ENCODE data around the gene CELA3B. TPM values are rescaled to one million over a fixed set of nuclear protein-coding genes. Genes with fewer than 3 reads are reported as not detected.
A peak's percentile ranks its signal among the peaks of the same experiment; 100 is the strongest.
"Not testable (repeated sequence)": the region's sequence is repeated elsewhere in the genome, so short reads cannot be mapped to it uniquely, and the experiment has no call there.

CELA3B gene
- total RNA-seq, 1 experiment from 2014 or later, result 3.4 TPM

GRCh38 chr1:22001409-22001808, 24.6 kb downstream of the CELA3B start, which contains the start of gene CELA3A:
CELA3A (plus strand) TSS chr1:22001657; CDS start chr1:22001675, 18 bp downstream.
- DNase-seq (ENCODE audit: low read depth, low spot score) (no peak), ATAC-seq (no peak)
- POLR2A ChIA-PET, result no interaction called here
- TF ChIP-seq POLR2AphosphoS5 (IDR thresholded peaks at IDR 0.05; ENCODE audit: low read depth, low read length), result no peak
- TF ChIP-seq, protein P1, sequence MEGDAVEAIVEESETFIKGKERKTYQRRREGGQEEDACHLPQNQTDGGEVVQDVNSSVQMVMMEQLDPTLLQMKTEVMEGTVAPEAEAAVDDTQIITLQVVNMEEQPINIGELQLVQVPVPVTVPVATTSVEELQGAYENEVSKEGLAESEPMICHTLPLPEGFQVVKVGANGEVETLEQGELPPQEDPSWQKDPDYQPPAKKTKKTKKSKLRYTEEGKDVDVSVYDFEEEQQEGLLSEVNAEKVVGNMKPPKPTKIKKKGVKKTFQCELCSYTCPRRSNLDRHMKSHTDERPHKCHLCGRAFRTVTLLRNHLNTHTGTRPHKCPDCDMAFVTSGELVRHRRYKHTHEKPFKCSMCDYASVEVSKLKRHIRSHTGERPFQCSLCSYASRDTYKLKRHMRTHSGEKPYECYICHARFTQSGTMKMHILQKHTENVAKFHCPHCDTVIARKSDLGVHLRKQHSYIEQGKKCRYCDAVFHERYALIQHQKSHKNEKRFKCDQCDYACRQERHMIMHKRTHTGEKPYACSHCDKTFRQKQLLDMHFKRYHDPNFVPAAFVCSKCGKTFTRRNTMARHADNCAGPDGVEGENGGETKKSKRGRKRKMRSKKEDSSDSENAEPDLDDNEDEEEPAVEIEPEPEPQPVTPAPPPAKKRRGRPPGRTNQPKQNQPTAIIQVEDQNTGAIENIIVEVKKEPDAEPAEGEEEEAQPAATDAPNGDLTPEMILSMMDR (IDR thresholded peaks at IDR 0.05), result no peak
- TF ChIP-seq, protein P2, sequence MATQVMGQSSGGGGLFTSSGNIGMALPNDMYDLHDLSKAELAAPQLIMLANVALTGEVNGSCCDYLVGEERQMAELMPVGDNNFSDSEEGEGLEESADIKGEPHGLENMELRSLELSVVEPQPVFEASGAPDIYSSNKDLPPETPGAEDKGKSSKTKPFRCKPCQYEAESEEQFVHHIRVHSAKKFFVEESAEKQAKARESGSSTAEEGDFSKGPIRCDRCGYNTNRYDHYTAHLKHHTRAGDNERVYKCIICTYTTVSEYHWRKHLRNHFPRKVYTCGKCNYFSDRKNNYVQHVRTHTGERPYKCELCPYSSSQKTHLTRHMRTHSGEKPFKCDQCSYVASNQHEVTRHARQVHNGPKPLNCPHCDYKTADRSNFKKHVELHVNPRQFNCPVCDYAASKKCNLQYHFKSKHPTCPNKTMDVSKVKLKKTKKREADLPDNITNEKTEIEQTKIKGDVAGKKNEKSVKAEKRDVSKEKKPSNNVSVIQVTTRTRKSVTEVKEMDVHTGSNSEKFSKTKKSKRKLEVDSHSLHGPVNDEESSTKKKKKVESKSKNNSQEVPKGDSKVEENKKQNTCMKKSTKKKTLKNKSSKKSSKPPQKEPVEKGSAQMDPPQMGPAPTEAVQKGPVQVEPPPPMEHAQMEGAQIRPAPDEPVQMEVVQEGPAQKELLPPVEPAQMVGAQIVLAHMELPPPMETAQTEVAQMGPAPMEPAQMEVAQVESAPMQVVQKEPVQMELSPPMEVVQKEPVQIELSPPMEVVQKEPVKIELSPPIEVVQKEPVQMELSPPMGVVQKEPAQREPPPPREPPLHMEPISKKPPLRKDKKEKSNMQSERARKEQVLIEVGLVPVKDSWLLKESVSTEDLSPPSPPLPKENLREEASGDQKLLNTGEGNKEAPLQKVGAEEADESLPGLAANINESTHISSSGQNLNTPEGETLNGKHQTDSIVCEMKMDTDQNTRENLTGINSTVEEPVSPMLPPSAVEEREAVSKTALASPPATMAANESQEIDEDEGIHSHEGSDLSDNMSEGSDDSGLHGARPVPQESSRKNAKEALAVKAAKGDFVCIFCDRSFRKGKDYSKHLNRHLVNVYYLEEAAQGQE (IDR thresholded peaks at IDR 0.05; ENCODE audit: insufficient read depth in 1 of 2, low read depth in 2 of 2, low read length in 1 of 2), result no peak
- TF ChIP-seq SIN3A (IDR thresholded peaks at IDR 0.05; ENCODE audit: borderline replicate concordance, insufficient read depth, low read depth, low read length), result no peak
- no peak for TF ChIP-seq TCF7L2 (IDR thresholded peaks at IDR 0.05; ENCODE audit: low read depth, low read length)
- no peak within 1 kb of the TSS; the same call in 1 of the 2 replicates for H3K27ac ChIP-seq (ENCODE audit: low read length)
- no peaks in the 10 kb centered on the region for H3K9me3 ChIP-seq (ENCODE audit: control insufficient read depth, insufficient read depth, low read depth, low read length)
- H3K4me3 ChIP-seq (ENCODE audit: low read depth in 2 of 2, low read length in 2 of 2), result no peak within 1 kb of the TSS
- H3K27me3 ChIP-seq (ENCODE audit: control insufficient read depth, insufficient read depth, low read length), result no peaks in the 10 kb centered on the region
- H3K36me3 ChIP-seq (ENCODE audit: control insufficient read depth, insufficient read depth, low read length), result no peaks in the 10 kb centered on the region
- intact Hi-C loops (cut with micrococcal nuclease; ENCODE audit: unreplicated experiment), result no loop called here
- BruUV-seq (replicated peaks), result no TSS peak
- peaks cover 2% of the 10 kb centered on the region; the same call in 1 of the 2 replicates for H3K4me1 ChIP-seq (ENCODE audit: control insufficient read depth, insufficient read depth, low read length)
- CTCF ChIA-PET, result no interaction called here
- in situ Hi-C loops (cut with HindIII; ENCODE audit: low pct_unique_long_range_greater_than_20kb, low sequenced_read_pairs), result no loop called here

- H3K4me1 ChIP-seq (ENCODE audit: control insufficient read depth, insufficient read depth, low read length); intact Hi-C loops (cut with micrococcal nuclease; ENCODE audit: unreplicated experiment); DNase-seq (ENCODE audit: low read depth, low spot score); H3K9me3 ChIP-seq (ENCODE audit: control insufficient read depth, insufficient read depth, low read depth, low read length); H3K4me3 ChIP-seq (ENCODE audit: low read depth in 2 of 2, low read length in 2 of 2); BruUV-seq (replicated peaks); POLR2A ChIA-PET; H3K27me3 ChIP-seq (ENCODE audit: control insufficient read depth, insufficient read depth, low read length); ATAC-seq; H3K36me3 ChIP-seq (ENCODE audit: control insufficient read depth, insufficient read depth, low read length); H3K27ac ChIP-seq (ENCODE audit: low read length); in situ Hi-C loops (cut with HindIII; ENCODE audit: low pct_unique_long_range_greater_than_20kb, low sequenced_read_pairs): not testable (repeated sequence)
- CTCF ChIA-PET, result interaction anchor here (0.5 kb wide), 1 partner anchor 37 kb away, joined by 3 read pairs; no protein-coding TSS in a partner anchor
Observed at GRCh38 chr1:22002461-22002860, 25.6 kb downstream of the CELA3B start.

- POLR2A ChIA-PET; H3K36me3 ChIP-seq (ENCODE audit: control insufficient read depth, insufficient read depth, low read length); BruUV-seq (replicated peaks); H3K27ac ChIP-seq (ENCODE audit: low read length); ATAC-seq; CTCF ChIA-PET; H3K4me3 ChIP-seq (ENCODE audit: low read depth in 2 of 2, low read length in 2 of 2); intact Hi-C loops (cut with micrococcal nuclease; ENCODE audit: unreplicated experiment); H3K27me3 ChIP-seq (ENCODE audit: control insufficient read depth, insufficient read depth, low read length); in situ Hi-C loops (cut with HindIII; ENCODE audit: low pct_unique_long_range_greater_than_20kb, low sequenced_read_pairs); H3K9me3 ChIP-seq (ENCODE audit: control insufficient read depth, insufficient read depth, low read depth, low read length); H3K4me1 ChIP-seq (ENCODE audit: control insufficient read depth, insufficient read depth, low read length); DNase-seq (ENCODE audit: low read depth, low spot score): not testable (repeated sequence)
Observed at GRCh38 chr1:22002875-22003274, 26.1 kb downstream of the CELA3B start.

DNA sequence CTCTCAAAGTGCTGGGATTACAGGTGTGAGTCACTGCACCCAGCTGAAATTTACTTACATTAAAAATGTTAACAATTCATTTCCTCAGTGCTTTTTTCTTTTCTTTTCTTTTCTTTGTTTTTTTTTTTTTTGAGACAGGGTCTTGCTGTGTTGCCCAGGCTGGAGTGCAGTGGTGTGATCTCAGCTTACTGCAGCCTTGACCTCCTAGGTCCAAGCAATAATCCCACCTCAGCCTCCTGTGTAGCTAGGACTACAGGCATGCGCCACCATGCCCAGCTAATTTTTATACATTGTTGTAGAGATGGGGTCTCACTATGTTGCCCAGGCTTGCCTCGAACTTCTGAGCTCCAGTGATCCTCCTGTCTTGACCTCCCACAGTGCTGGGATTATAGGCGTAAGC, 27.1 kb downstream of the CELA3B start:
- BruUV-seq (replicated peaks); ATAC-seq; H3K36me3 ChIP-seq (ENCODE audit: control insufficient read depth, insufficient read depth, low read length); H3K27me3 ChIP-seq (ENCODE audit: control insufficient read depth, insufficient read depth, low read length); H3K27ac ChIP-seq (ENCODE audit: low read length); H3K4me3 ChIP-seq (ENCODE audit: low read depth in 2 of 2, low read length in 2 of 2); DNase-seq (ENCODE audit: low read depth, low spot score); in situ Hi-C loops (cut with HindIII; ENCODE audit: low pct_unique_long_range_greater_than_20kb, low sequenced_read_pairs); H3K9me3 ChIP-seq (ENCODE audit: control insufficient read depth, insufficient read depth, low read depth, low read length); intact Hi-C loops (cut with micrococcal nuclease; ENCODE audit: unreplicated experiment); H3K4me1 ChIP-seq (ENCODE audit: control insufficient read depth, insufficient read depth, low read length): not testable (repeated sequence)
- ChIA-PET POLR2A (interaction anchor here (0.6 kb wide), 1 partner anchor 457 kb away, joined by 3 read pairs; no protein-coding TSS in a partner anchor), CTCF (interaction anchor here (0.6 to 0.7 kb wide), 2 partner anchors 39 to 349 kb away, joined by 3 to 4 read pairs; no protein-coding TSS in a partner anchor)

DNA sequence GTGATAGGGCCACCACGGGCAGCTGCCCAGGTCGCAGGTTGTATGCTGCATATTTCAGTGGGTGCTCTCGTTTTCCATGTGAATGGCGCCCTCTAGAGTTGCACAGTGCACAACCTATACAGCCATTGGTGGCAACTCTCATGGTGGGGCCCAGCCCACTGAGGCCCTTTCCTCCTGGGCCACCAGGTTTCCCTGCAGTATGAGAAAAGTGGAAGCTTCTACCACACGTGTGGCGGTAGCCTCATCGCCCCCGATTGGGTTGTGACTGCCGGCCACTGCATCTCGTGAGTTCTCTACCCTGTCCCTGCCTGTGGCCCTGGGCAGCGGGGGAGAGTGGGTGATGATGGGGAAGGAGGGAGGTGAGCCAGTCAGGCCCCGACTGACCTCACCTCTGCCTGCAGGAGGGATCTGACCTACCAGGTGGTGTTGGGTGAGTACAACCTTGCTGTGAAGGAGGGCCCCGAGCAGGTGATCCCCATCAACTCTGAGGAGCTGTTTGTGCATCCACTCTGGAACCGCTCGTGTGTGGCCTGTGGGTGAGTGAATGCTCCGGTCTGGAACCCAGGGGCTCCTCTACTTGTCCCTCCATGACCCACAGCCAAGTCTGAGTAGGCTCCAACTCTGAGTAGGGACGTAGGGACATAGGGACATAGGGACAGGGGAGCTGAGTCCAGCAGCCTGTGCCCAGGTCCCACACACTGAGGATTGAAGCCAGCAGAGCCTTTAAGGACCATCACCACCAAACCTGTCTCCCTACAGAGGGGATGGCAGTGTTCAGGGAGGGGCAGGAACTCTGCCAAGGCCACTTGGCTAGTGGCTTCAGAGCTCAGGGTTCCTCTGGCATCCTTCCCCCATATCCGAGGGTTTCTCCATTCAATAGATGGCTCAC, 28.7 kb downstream of the CELA3B start:
- peak overlapping the region; percentile 17; the same call in 1 of the 2 replicates for H3K27ac ChIP-seq (ENCODE audit: low read length)
- H3K27me3 ChIP-seq (ENCODE audit: control insufficient read depth, insufficient read depth, low read length); BruUV-seq (replicated peaks); DNase-seq (ENCODE audit: low read depth, low spot score); CTCF ChIA-PET; POLR2A ChIA-PET; H3K36me3 ChIP-seq (ENCODE audit: control insufficient read depth, insufficient read depth, low read length); H3K4me3 ChIP-seq (ENCODE audit: low read depth in 2 of 2, low read length in 2 of 2); H3K4me1 ChIP-seq (ENCODE audit: control insufficient read depth, insufficient read depth, low read length); H3K9me3 ChIP-seq (ENCODE audit: control insufficient read depth, insufficient read depth, low read depth, low read length); intact Hi-C loops (cut with micrococcal nuclease; ENCODE audit: unreplicated experiment); in situ Hi-C loops (cut with HindIII; ENCODE audit: low pct_unique_long_range_greater_than_20kb, low sequenced_read_pairs): not testable (repeated sequence)
- ATAC-seq, result peak; percentile 88

Data from Panc1 (cell line).